Tibial artery (tissue), 4 donors: ENCODE results near the gene CHD3.

Source experiments
- DNase-seq, 2 donors: peaks; one replicate each; pipeline ENCODE4 v3.0.0-alpha.2; 2019
- H3K27ac ChIP-seq, 2 donors: fragments of 200-600 bp; sonication (generic) in 1 of 2; 1 replicate in 1 of 2; 2 replicates in 1 of 2; pipeline ENCODE4 v1.5.1; 2018 to 2019; ENCODE audit warnings: mild to moderate bottlenecking in 1 of 2
- H3K27me3 ChIP-seq, 2 donors: fragments of 200-600 bp; sonication (generic) in 1 of 2; one replicate each; pipeline versions ENCODE4 v1.5.1 to v1.6.0; 2016 to 2019
- H3K36me3 ChIP-seq, 3 donors: fragments of 200-600 bp; sonication (generic) in 2 of 3; one replicate each; pipeline ENCODE4 v1.5.1; 2016 to 2019; ENCODE audit warnings: mild to moderate bottlenecking in 2 of 3
- H3K4me1 ChIP-seq, 4 donors: fragments of 200-600 bp; sonication (generic) in 2 of 4; 1 replicate in 3 of 4; 2 replicates in 1 of 4; pipeline ENCODE4 v1.5.1; 2016 to 2019
- H3K4me3 ChIP-seq, 2 donors: fragments of 200-600 bp; sonication (generic) in 1 of 2; 1 replicate in 1 of 2; 2 replicates in 1 of 2; pipeline ENCODE4 v1.5.1; 2018 to 2019; ENCODE audit warnings: mild to moderate bottlenecking in 2 of 2
- H3K9me3 ChIP-seq, 3 donors: fragments of 200-600 bp; sonication (generic) in 1 of 3; one replicate each; pipeline ENCODE4 v1.5.1; 2016 to 2019
- intact Hi-C: fragments of 100-400 bp; cut with DNase I; formaldehyde crosslinking; loops from one replicate; pipeline ENCODE4 v1.15.0; 2023; ENCODE audit warnings: low total_unique reads
- TF ChIP-seq, protein P1 (sequence below), 2 experiments: fragments of 200-600 bp in 1 of 2; fragments of 450-650 bp in 1 of 2; IDR thresholded peaks; one replicate each; pipeline ENCODE4 v1.5.1; 2017 to 2019; ENCODE audit warnings: antibody characterized with exemption in 2 of 2, mild to moderate bottlenecking in 1 of 2, moderate library complexity in 1 of 2

The CHD3 gene

DNA sequence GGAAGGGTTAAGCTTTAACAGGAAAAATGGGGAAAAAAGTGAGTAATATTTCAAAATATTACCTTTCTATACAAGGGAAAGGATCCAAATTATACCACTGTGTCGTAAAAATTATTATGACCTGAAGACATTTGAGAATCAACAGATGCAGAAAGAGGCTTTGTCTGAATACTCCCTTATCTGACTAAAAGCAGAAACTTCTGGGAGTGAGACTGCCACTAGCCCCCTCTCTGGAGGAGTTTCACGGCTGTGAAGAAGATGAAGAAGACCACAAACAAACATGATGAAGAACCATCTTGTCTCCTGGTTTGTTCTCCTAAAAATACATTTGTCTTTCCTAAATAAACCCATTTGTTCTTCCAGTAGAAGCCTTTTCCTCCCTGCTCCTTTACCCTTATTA is 72.8 kb downstream of the CHD3 start:
- intact Hi-C loops: no loop called here
- Histone ChIP-seq H3K9me3 (no peaks in the 10 kb centered on the region), H3K27me3 (peaks cover 0 to 26% of the 10 kb centered on the region in 2 donors), H3K27ac (no peak overlapping the region), H3K4me3 (no peak overlapping the region), H3K4me1 (no peaks in the 10 kb centered on the region), H3K36me3 (no peaks in the 10 kb centered on the region)
- TF ChIP-seq, protein P1, sequence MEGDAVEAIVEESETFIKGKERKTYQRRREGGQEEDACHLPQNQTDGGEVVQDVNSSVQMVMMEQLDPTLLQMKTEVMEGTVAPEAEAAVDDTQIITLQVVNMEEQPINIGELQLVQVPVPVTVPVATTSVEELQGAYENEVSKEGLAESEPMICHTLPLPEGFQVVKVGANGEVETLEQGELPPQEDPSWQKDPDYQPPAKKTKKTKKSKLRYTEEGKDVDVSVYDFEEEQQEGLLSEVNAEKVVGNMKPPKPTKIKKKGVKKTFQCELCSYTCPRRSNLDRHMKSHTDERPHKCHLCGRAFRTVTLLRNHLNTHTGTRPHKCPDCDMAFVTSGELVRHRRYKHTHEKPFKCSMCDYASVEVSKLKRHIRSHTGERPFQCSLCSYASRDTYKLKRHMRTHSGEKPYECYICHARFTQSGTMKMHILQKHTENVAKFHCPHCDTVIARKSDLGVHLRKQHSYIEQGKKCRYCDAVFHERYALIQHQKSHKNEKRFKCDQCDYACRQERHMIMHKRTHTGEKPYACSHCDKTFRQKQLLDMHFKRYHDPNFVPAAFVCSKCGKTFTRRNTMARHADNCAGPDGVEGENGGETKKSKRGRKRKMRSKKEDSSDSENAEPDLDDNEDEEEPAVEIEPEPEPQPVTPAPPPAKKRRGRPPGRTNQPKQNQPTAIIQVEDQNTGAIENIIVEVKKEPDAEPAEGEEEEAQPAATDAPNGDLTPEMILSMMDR (IDR thresholded peaks at IDR 0.05): no peak
- DNase-seq: no peak
